A549 treated with Hydrocortisone at 1 μM for 4 hours (cell line): Measurements from ENCODE around the gene PARG. TPM values are rescaled to one million over a fixed set of nuclear protein-coding genes. Genes with fewer than 3 reads are reported as not detected.

Experiments used
- total RNA-seq: library from RNA; stranded (reverse); fragments of 200-300 nt; extraction: Qiagen RNA extraction; gene quantifications from 5 replicates; pipeline ENCODE4 v1.2.3, GENCODE V29; 2022

The PARG gene
- 14.7 to 22.3 TPM (median 19.3 TPM) in 5 replicates for total RNA-seq

DNA sequence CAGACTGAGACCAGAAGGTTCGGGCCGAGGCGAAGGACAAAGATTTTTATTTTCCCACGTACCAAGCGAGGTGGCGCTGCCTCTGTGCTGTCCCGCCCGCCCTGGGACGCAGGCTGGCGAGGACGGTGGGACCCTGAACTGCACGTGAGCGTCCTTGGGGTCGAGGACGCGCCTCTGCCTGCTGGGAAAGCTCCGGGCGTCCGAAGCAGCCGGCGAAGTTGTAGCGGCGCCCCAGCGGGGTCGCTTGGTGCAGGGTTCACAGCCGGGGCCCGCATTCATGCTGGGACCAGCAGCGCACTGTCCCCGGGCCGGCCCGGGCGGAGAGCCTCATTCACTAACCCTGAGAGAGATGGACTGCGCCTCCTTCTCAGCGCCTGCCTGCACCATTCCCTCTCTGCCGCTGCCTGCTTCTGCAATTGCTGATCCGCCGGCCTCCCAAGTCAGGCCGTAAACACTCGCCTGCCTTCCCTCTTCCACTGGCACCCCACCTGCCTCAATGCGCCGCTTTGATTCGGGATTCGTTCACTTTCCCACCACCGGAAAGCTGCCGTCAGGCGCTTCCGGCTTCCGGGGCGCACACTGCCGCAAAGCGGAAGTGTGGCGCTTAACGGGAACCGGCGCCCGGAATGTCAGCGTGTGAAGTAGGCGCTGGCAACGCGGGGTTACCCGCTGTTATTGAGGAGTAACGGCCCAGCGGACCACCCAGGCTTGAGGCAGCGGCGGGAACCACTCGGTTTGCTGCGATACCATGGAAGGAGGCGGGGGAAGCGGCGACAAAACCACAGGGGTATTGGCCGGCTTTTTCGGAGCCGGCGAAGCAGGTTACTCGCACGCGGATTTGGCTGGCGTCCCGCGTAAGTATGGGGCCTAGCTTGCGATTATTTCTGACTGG is at the start of gene PARG, which contains the start of gene TIMM23B:
PARG (minus strand) TSS at position 581 of the 892 bp plus-strand sequence; CDS start at position 279, 302 bp downstream.
TIMM23B (plus strand) TSS at position 607 of the 892 bp plus-strand sequence; CDS start at position 749, 142 bp downstream.

DNA sequence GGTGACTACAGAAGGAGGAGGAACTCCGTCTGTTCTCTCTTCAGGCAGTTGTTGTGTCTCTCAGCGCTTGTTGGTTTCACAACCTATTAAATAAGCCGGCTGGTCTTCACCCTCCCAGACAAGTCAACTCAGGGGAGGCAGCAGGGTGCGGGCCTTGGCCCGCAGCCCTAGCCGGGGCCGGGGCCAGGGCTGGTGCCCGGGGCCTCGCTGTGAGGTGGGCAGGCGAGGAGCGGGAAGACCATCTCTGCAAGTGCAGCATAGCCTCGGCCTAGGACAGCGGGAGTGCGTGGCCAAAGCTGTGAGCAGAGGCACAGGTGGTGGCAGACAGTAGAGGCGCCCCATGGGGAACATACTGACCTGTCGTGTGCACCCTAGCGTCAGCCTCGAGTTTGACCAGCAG is 46.5 kb upstream of the PARG start, which contains the start of gene AGAP6:
AGAP6 (plus strand) TSS at position 31 of the 400 bp plus-strand sequence; CDS start at position 341, 310 bp downstream.

Other genes starting within 250 kb of the PARG start
- gene OGDHL, start 179.7 kb downstream of the PARG start, total RNA-seq: 0.22 to 0.40 TPM (median 0.29 TPM) in 5 replicates
- 15.6 to 25.2 TPM (median 17.4 TPM) in 5 replicates for gene TIMM23B, start within 50 bp of the PARG start, total RNA-seq
- gene AGAP6, start 46.4 kb upstream of the PARG start, total RNA-seq: 7.4 to 8.8 TPM (median 8.8 TPM) in 5 replicates
- gene WASHC2A, start 125.9 kb upstream of the PARG start, total RNA-seq: 11.1 to 16.4 TPM (median 12.5 TPM) in 5 replicates